SJSA1 (cell line): ENCODE measurements around the gene OR2V2. TPM values are rescaled to one million over a fixed set of nuclear protein-coding genes. Genes with fewer than 3 reads are reported as not detected.

Experiments
- DNase-seq, 2 experiments: peaks; one replicate each; pipeline ENCODE4 v3.0.0-alpha.2; 2015 to 2020; ENCODE audit warnings: low spot score in 2 of 2, low read depth in 1 of 2
- H3K27ac ChIP-seq: fragments of 250-450 bp; sonication (Bioruptor Pico); 2 replicates; pipeline ENCODE4 v1.5.1; 2020; ENCODE audit warnings: mild to moderate bottlenecking, moderate library complexity
- H3K27me3 ChIP-seq: fragments of 250-450 bp; sonication (Bioruptor Pico); replicated peaks from 2 replicates; pipeline ENCODE4 v1.5.1; 2020; ENCODE audit warnings: mild to moderate bottlenecking, moderate library complexity
- H3K36me3 ChIP-seq: fragments of 250-450 bp; sonication (Bioruptor Pico); 2 replicates; pipeline ENCODE4 v1.5.1; 2020; ENCODE audit warnings: mild to moderate bottlenecking
- H3K4me1 ChIP-seq: fragments of 250-450 bp; sonication (Bioruptor Pico); replicated peaks from 2 replicates; pipeline ENCODE4 v1.6.1; 2021; ENCODE audit warnings: mild to moderate bottlenecking
- H3K4me3 ChIP-seq: fragments of 250-450 bp; sonication (Bioruptor Pico); 2 replicates; pipeline ENCODE4 v1.5.1; 2020; ENCODE audit warnings: mild to moderate bottlenecking
- H3K9me3 ChIP-seq: fragments of 250-450 bp; sonication (Bioruptor Pico); replicated peaks from 2 replicates; pipeline ENCODE4 v1.5.1; 2020; ENCODE audit warnings: mild to moderate bottlenecking
- total RNA-seq: library from RNA; depleted of rRNA; stranded (reverse); fragments of >200 nt; shearing (Covaris generic); gene quantifications from 2 replicates; pipeline ENCODE4 v1.2.3, GENCODE V29; 2014; rRNA removed

Gene OR2V2
- total RNA-seq, 1 experiment from 2014 or later = not detected

DNA sequence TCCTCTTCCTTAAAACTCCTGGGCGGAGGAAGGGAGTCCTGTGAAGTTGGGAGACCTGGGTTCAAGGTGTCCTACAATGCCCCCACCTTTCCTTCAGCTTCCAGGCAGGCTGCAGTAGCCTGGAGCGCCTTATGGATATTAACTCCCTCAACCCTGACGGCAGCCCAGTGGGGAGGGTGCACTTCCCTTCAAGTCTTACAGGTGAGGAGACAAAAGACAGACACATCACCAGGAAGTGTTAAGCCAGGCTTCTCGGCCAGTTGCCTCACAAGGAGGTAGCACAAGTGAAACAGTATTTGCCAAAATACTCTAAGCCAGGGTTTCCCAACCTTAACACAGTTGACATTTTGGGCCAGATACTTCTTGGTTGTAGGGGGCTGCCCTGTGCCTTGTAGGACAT lies 53.4 kb downstream of the OR2V2 start:
- DNase-seq = no peak
- Histone ChIP-seq H3K36me3 (peaks cover 5% of the 10 kb centered on the region; the same call in 1 of the 2 replicates), H3K9me3 (no peaks in the 10 kb centered on the region), H3K4me3 (no peak overlapping the region), H3K27me3 (no peaks in the 10 kb centered on the region), H3K27ac (no peak overlapping the region), H3K4me1 (peaks cover 11% of the 10 kb centered on the region)

DNA sequence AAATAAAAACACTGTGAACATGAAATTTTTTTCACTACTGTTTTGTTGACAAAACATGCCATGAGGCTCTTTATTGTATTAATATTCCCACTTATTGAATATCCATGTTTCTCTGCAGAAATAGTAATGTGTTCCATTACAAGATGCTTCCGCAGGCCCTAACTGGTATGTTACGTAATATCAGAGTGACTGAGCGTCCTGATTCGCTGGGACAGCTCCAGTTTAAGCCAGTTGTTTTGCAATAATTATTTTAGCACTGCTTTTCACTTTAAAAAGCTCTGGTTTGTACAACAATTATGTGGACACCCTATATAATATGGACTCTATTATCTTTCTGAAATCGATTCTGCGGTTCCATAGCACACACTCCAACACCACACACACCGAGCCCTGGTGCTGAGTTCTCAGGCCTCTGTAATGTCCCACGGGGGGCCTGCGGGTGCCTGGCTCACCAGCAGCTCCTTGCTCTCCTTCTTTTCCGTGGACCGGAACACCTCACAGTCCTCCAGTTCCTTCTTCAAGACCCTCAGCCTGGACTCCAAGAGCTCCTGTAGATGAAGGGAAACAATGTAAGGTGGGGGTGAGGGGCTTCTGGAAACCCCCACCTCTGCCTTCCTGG lies 55.8 kb downstream of the OR2V2 start:
- Histone ChIP-seq H3K4me3 (no peak overlapping the region), H3K4me1 (peaks cover 18% of the 10 kb centered on the region), H3K27me3 (no peaks in the 10 kb centered on the region), H3K9me3 (no peaks in the 10 kb centered on the region), H3K36me3 (no peaks in the 10 kb centered on the region), H3K27ac (no peak overlapping the region)
- no peak for DNase-seq

DNA sequence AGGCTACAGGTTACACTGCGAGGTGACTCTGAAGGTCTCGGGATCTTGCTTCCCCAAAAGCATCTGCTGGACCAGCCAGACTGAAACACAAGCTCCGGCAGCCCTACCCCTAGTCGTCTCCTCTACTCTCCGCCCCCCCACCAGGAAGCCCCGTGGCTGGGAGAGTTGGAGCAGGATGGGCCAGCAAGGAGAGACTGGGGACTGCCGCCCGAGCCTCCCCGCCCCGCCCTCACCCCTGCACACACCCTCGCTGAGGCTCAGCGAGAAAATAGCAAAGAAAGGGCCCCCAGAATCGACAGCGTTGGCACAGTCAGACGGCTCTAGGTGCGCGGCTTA lies 56.4 kb downstream of the OR2V2 start:
- Histone ChIP-seq H3K4me1 (peaks cover 18% of the 10 kb centered on the region), H3K4me3 (peak overlapping the region; percentile 63), H3K36me3 (no peaks in the 10 kb centered on the region), H3K27ac (no peak overlapping the region), H3K27me3 (no peaks in the 10 kb centered on the region), H3K9me3 (no peaks in the 10 kb centered on the region)
- peak; percentile 58 to 65 for DNase-seq

DNA sequence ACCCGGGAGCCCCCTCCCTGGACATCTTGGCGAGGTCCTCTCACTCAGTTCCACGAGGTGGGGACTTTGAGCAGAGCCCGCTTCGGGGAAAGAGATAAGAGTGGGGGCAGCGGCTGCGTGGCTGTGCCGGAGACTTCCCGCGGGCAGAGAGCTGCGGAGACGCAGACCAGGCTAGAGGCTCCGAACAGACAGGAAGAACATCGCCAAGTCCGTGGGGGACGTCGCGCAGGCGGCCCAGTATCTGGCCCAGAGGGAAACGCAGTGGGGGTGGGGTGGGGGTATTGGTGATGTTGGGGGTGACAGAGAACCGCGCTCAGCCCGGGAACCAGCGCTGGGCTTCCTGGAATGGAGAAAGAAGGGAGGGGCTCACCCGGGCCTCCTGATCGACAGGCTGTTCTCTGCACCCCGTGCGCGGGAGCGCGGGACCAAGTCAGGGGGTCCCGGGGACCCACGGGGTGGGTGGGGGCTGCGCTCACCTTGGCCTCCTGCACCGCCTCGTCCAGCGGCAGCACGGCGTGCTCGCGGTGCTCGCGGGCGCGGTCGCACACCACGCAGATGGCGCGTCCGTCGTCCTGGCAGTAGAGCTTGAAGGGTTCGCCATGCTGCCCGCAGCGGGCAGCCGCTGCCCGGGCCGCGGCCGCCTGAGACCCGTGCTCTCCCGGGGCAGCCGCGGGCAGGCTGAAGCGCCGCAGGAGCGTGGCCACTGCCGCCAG lies 56.9 kb downstream of the OR2V2 start:
- Histone ChIP-seq H3K4me1 (peaks cover 18% of the 10 kb centered on the region), H3K36me3 (no peaks in the 10 kb centered on the region), H3K27me3 (no peaks in the 10 kb centered on the region), H3K27ac (0 out of 2 replicates have a peak overlapping the region, but pooled peaks have one; percentile 5), H3K4me3 (peak overlapping the region; percentile 63), H3K9me3 (no peaks in the 10 kb centered on the region)
- peak in 1 of 2 experiments; percentile 68 for DNase-seq

DNA sequence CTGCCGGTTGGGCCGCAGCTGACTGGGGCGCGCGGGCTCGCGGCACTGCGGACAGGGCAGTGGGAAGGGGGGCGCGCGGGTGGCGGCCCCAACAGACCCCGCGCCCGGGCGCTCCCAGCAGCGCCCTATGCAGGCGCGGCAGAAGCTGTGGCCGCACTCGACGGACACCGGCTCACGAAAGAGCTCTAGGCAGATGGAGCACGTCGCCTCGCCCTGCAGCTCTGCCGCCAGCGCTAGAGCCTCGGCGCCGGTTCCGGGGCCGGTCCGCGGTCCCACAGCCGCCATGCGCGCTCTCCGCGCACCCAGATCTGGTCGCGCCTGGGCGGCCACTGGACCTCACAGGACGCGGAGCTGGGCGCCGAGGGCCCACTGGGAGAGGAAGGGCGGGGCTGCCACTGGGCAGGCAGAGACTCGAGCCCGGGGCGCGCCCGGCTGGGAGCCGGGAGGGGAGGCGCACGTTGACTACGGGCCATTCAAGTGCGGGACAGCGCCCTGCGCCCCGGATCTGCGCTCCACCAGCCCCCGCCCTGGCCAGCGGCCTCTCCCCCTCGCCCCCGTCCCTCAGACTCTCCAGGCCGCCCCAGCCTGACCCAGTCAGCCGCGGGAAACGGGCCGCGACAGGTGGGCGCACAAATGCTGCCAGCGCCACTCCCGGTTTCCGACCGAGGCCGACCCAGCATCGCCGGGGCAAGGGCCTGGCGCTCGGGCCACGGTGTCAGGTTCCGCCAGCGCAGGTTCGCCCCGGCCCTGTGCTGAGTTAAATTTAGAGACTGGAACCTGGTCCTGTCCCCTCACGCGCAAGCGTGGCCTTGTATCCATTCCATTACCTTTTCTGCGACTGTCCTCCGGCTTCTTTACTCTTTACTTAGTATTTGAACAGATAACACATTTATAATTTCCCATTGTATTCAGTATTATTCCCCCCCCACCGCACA lies 57.7 kb downstream of the OR2V2 start, which contains the start of gene TRIM7:
Gene TRIM7 (minus strand): TSS at position 371 of the 935 bp plus-strand sequence. CDS start 86 bp downstream, at position 285.
- Histone ChIP-seq H3K4me1 (peaks cover 18% of the 10 kb centered on the region), H3K4me3 (peak within 1 kb of the TSS; percentile 63), H3K27me3 (no peaks in the 10 kb centered on the region), H3K27ac (peak within 1 kb of the TSS; percentile 5; the same call in 1 of the 2 replicates), H3K9me3 (no peaks in the 10 kb centered on the region), H3K36me3 (no peaks in the 10 kb centered on the region)
- DNase-seq = peak; percentile 88 to 91

DNA sequence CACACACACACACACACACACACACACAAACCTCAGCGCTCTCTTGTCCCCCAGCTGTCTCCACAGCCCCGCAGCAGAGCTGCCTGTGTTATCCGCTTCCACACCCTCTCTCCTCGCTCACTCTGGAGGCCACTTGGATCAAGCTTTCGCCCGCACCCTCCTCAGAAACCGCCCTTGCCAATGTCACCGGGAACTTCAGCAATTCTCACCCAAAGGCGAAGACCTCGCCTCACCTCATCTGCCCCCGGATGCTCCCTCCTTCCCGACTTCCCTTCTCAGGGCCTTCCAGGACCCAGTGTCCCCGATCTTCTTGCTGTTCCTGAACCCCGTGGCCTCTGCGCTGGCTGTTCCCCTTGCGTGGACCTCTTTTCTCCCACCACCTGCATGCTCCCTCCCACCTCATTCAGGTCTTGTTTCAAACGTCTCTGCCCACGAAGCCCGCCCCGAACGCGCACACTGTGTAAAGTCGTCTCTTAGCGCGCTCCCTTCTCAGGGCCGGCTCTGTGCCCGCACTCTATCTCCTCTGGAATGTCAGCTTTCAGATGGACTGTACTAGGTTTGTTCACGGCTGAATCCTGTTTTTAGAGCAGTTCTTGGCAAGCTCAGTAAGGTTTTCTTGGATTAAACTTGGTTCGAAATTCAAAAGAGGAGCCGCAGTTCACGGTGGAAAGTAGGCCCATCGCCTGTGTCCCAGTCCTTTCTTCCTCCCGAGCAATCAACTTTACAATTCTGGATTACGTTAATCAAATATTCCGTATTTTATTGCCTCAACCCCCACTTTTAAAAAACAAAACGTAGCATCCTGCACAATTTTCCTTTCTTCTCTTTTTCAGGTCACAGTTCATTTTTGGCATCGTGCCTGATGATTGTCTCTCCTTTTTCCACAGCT lies 58.6 kb downstream of the OR2V2 start:
- DNase-seq = peak in 1 of 2 experiments; percentile 47

DNA sequence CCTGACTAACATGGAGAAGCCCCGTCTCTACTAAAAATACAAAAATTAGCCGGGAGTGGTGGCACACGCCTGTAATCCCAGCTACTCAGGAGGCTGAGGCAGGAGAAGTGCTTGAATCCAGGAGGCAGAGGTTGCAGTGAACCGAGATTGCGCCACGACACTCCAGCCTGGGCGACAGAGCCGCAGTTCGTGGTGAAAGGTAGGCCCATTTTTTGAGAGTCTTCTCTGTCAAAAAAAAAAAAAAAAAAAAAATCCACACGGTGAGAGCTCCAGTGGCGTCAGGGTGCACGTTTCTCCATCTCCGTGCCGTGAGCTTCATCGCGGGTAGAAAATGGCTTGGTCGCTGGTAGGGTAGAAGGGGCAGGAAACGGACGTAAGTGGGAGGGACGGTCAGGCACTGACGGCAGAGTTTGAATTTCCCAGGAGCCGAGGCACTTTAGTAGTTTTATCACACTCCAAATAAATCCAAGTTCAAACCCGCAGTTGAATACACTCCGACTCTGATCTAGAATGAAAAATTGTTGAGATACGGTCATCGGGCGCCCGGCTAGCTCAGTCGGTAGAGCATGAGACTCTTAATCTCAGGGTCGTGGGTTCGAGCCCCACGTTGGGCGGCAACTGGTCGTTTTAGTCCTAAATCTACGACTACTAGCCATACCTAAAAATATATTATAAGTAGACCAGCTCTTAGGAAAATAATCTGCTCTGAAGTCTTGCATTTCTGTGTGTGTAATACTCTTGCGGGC lies 60.0 kb downstream of the OR2V2 start:
- peak overlapping the region; percentile 43 for H3K4me3 ChIP-seq
- no peaks in the 10 kb centered on the region for H3K9me3 ChIP-seq
- no peaks in the 10 kb centered on the region for H3K36me3 ChIP-seq
- H3K27ac ChIP-seq = peak overlapping the region; percentile 76
- H3K27me3 ChIP-seq = no peaks in the 10 kb centered on the region
- DNase-seq = peak; percentile 94 to 98
- H3K4me1 ChIP-seq = peaks cover 18% of the 10 kb centered on the region

More for the DNA sequence above, 58.6 kb downstream of the OR2V2 start:
- H3K4me3 ChIP-seq = peak overlapping the region; percentile 63
- no peaks in the 10 kb centered on the region for H3K36me3 ChIP-seq
- no peaks in the 10 kb centered on the region for H3K9me3 ChIP-seq
- H3K27ac ChIP-seq = no peak overlapping the region
- H3K27me3 ChIP-seq = no peaks in the 10 kb centered on the region
- peaks cover 18% of the 10 kb centered on the region for H3K4me1 ChIP-seq

DNA sequence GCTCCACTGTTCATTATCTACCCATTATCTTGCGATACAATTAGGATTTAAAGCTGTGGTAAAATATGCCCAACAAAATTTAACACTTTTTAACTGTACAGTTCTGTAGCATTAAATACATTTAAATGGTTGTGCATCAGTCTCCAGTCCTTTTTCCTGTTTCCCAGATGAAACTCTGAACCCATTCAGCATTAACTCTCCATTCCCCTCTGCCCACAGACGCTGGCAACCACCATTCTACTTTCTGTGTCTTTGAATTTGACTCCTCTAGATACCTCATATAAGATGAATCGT lies 60.5 kb downstream of the OR2V2 start:
- no peaks in the 10 kb centered on the region for H3K27me3 ChIP-seq
- H3K36me3 ChIP-seq = no peaks in the 10 kb centered on the region
- no peak overlapping the region for H3K4me3 ChIP-seq
- no peak overlapping the region for H3K27ac ChIP-seq
- DNase-seq = no peak
- no peaks in the 10 kb centered on the region for H3K9me3 ChIP-seq
- H3K4me1 ChIP-seq = peaks cover 18% of the 10 kb centered on the region

Other genes with a start within 250 kb of the OR2V2 start
- gene BTNL8, start 248.4 kb upstream of the OR2V2 start, total RNA-seq = not detected in 2 replicates
- gene BTNL3, start 158.7 kb upstream of the OR2V2 start, total RNA-seq = not detected in 2 replicates
- gene BTNL9, start 107.3 kb upstream of the OR2V2 start, total RNA-seq = not detected in 2 replicates
- not detected in 2 replicates for gene OR2V1, start 16.4 kb upstream of the OR2V2 start, total RNA-seq
- gene TRIM7, start 57.6 kb downstream of the OR2V2 start, total RNA-seq = 28.0 and 45.2 TPM in 2 replicates
- gene TRIM41, start 75.7 kb downstream of the OR2V2 start, total RNA-seq = 10.6 and 14.0 TPM in 2 replicates
- gene RACK1, start 96.3 kb downstream of the OR2V2 start, total RNA-seq = 2,705 and 2,892 TPM in 2 replicates
- gene TRIM52, start 113.6 kb downstream of the OR2V2 start, total RNA-seq = 2.4 and 5.2 TPM in 2 replicates
- gene OR4F3, start 219.7 kb downstream of the OR2V2 start, total RNA-seq = not detected in 2 replicates